BLaER1 (cell line): ENCODE data around the gene LSM14A.
A peak's percentile ranks its signal among the peaks of the same experiment; 100 is the strongest.

Experiments used
- H3K27ac ChIP-seq: shearing (Covaris generic); formaldehyde crosslinking; 2 replicates; pipeline ENCODE4 v1.8.1; 2022
- H3K27me3 ChIP-seq: shearing (Covaris generic); formaldehyde crosslinking; 2 replicates; pipeline ENCODE4 v1.8.1; 2022
- H3K36me3 ChIP-seq: shearing (Covaris generic); formaldehyde crosslinking; 2 replicates; pipeline ENCODE4 v1.8.1; 2022
- H3K4me1 ChIP-seq: shearing (Covaris generic); formaldehyde crosslinking; 2 replicates; pipeline ENCODE4 v1.8.1; 2022
- H3K4me2 ChIP-seq: shearing (Covaris generic); formaldehyde crosslinking; 2 replicates; pipeline ENCODE4 v1.8.1; 2022
- H3K4me3 ChIP-seq: shearing (Covaris generic); formaldehyde crosslinking; 2 replicates; pipeline ENCODE4 v1.8.1; 2022
- H3K9ac ChIP-seq: shearing (Covaris generic); formaldehyde crosslinking; 2 replicates; pipeline ENCODE4 v1.8.1; 2022
- H3K9me3 ChIP-seq: shearing (Covaris generic); formaldehyde crosslinking; 2 replicates; pipeline ENCODE4 v1.8.1; 2022
- H4K20me1 ChIP-seq: shearing (Covaris generic); formaldehyde crosslinking; 2 replicates; pipeline ENCODE4 v1.8.1; 2022
- Cebpa-rat ChIP-seq: shearing (Covaris generic); IDR thresholded peaks from 2 replicates; pipeline ENCODE4 v1.8.1; 2022

The LSM14A gene

GRCh38 chr19:34263745-34264237 is 91.5 kb downstream of the LSM14A start:
- H3K27ac ChIP-seq, result no peak overlapping the region
- 0 out of 2 replicates have a peak, but pooled peaks cover 4% of the 10 kb centered on the region for H3K36me3 ChIP-seq
- peaks cover 29% of the 10 kb centered on the region for H3K4me1 ChIP-seq
- H3K4me3 ChIP-seq, result no peak overlapping the region
- H4K20me1 ChIP-seq, result peaks cover 74% of the 10 kb centered on the region
- H3K9ac ChIP-seq, result no peak overlapping the region
- H3K27me3 ChIP-seq, result no peaks in the 10 kb centered on the region
- no peaks in the 10 kb centered on the region for H3K9me3 ChIP-seq
- H3K4me2 ChIP-seq, result no peak overlapping the region
- TF ChIP-seq Cebpa-rat, result no peak

DNA sequence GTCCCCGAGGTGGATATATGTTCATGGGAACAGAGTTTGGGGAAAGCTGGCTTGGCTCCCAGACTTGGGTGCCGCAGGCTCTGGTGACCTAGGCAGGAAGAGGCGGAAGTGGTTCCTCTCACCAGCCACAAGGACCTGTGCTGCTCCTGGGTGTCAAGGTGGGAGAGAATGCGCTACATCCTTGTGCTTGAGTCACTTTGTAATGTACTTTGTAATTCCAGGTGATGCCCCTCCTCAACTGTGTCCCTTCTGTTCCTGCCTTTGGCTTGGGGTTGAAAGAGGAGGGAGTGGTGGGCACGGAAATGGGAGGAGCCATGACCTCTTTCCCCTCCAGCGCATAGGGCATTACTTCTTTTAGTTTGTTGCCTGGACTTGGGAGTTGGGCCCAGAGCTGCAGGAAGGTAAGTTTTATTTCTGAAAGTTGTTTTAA is 92.9 kb downstream of the LSM14A start:
- Histone ChIP-seq H3K4me3 (no peak overlapping the region), H3K9ac (no peak overlapping the region), H4K20me1 (peaks cover 80% of the 10 kb centered on the region), H3K4me2 (peak overlapping the region; percentile 31; the same call in 1 of the 2 replicates), H3K4me1 (peaks cover 44% of the 10 kb centered on the region), H3K27me3 (no peaks in the 10 kb centered on the region), H3K9me3 (no peaks in the 10 kb centered on the region), H3K27ac (no peak overlapping the region), H3K36me3 (0 out of 2 replicates have a peak, but pooled peaks cover 4% of the 10 kb centered on the region)
- TF ChIP-seq Cebpa-rat, result no peak

GRCh38 chr19:34269081-34269480 is 96.8 kb downstream of the LSM14A start:
- Histone ChIP-seq H3K27ac (no peak overlapping the region), H3K9ac (no peak overlapping the region), H3K4me1 (peaks cover 68% of the 10 kb centered on the region), H4K20me1 (peaks cover 94% of the 10 kb centered on the region), H3K9me3 (no peaks in the 10 kb centered on the region), H3K27me3 (no peaks in the 10 kb centered on the region), H3K4me3 (no peak overlapping the region), H3K4me2 (peak overlapping the region; percentile 90), H3K36me3 (0 out of 2 replicates have a peak, but pooled peaks cover 7% of the 10 kb centered on the region)
- TF ChIP-seq Cebpa-rat, result no peak

GRCh38 chr19:34269489-34269888 is 97.2 kb downstream of the LSM14A start:
- Histone ChIP-seq H3K27me3 (no peaks in the 10 kb centered on the region), H3K9ac (no peak overlapping the region; the same call in 1 of the 2 replicates), H4K20me1 (peaks cover 91% of the 10 kb centered on the region), H3K9me3 (no peaks in the 10 kb centered on the region), H3K4me2 (peak overlapping the region; percentile 90), H3K4me3 (no peak overlapping the region), H3K27ac (no peak overlapping the region), H3K36me3 (0 out of 2 replicates have a peak, but pooled peaks cover 7% of the 10 kb centered on the region), H3K4me1 (peaks cover 68% of the 10 kb centered on the region)
- no peak for TF ChIP-seq Cebpa-rat

- Histone ChIP-seq H3K27me3 (no peaks in the 10 kb centered on the region), H3K9me3 (no peaks in the 10 kb centered on the region), H3K27ac (peak overlapping the region; percentile 66), H3K4me1 (peaks cover 63% of the 10 kb centered on the region), H3K36me3 (0 out of 2 replicates have a peak, but pooled peaks cover 7% of the 10 kb centered on the region), H3K9ac (peak overlapping the region; percentile 26; the same call in 1 of the 2 replicates), H4K20me1 (peaks cover 85% of the 10 kb centered on the region), H3K4me2 (peak overlapping the region; percentile 90), H3K4me3 (no peak overlapping the region)
- no peak for TF ChIP-seq Cebpa-rat
Measured at GRCh38 chr19:34269968-34270621, 97.8 kb downstream of the LSM14A start.

DNA sequence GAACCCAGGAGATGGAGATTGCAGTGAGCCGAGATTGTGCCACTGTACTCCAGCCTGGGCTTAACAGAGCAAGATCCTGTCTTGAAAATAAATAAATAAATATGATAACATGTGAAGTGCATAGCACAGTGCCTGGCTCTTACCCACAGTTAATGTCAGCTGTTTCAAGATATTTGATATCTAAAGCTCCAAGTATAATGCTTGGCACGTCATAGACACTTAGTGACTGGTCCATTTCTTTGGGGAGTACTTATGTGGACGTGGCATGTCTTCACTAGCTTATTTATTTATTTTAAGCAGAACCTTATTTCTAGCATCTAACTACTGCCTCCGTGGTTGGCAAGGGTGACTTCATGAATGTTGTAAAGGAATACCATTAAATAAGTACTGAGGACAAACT is 100.8 kb downstream of the LSM14A start:
- Histone ChIP-seq H3K9ac (no peak overlapping the region), H3K9me3 (no peaks in the 10 kb centered on the region), H4K20me1 (peaks cover 66% of the 10 kb centered on the region), H3K27me3 (no peaks in the 10 kb centered on the region), H3K27ac (no peak overlapping the region), H3K36me3 (0 out of 2 replicates have a peak, but pooled peaks cover 3% of the 10 kb centered on the region), H3K4me1 (peaks cover 46% of the 10 kb centered on the region), H3K4me3 (no peak overlapping the region), H3K4me2 (no peak overlapping the region)
- no peak for TF ChIP-seq Cebpa-rat

- no peak overlapping the region for H3K9ac ChIP-seq
- H3K27me3 ChIP-seq, result no peaks in the 10 kb centered on the region; the same call in 1 of the 2 replicates
- TF ChIP-seq Cebpa-rat, result no peak
- no peak overlapping the region for H3K4me3 ChIP-seq
- H3K4me1 ChIP-seq, result peaks cover 33% of the 10 kb centered on the region
- no peak overlapping the region for H3K27ac ChIP-seq
- peaks cover 10% of the 10 kb centered on the region; the same call in 1 of the 2 replicates for H3K36me3 ChIP-seq
- H3K9me3 ChIP-seq, result peaks cover 8% of the 10 kb centered on the region; the same call in 1 of the 2 replicates
- no peak overlapping the region for H3K4me2 ChIP-seq
- H4K20me1 ChIP-seq, result peaks cover 53% of the 10 kb centered on the region
Measured at GRCh38 chr19:34274284-34274826, 102.1 kb downstream of the LSM14A start.

DNA sequence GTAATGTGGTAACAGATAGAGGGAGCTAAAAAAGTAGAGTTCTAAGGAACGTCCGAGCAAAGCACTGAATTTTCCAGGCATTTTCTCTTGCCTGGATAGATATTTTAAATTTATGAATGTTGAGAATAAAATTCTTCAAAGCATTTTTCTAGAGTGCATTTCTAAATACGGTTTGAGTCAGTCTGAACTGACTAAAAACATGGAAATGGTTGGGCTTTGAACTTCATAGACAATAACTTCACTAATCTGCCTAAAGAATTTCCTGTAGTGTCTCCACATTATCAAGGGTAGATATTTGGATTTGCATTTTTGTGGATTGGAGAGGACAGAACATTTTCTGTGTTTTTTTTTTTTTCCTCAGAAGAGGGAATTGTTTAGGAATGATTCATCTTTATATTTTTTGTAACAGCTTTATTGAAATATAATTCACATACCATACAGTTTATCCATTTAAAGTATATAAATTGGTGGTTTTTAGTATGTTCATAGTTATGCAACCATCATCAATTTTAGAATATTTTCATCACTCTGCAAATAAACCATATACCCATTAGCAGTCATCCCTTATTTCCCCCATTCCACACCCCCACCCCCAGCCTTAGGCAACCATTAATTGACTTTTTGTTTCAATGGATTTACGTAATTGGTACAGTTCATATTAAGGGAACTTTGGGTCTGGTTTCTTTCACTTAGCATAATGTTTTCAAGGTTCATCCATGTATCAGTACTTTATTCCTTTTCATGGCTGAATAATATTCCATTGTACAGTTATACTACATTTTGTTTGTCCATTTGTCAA is 102.7 kb downstream of the LSM14A start:
- no peak overlapping the region for H3K4me2 ChIP-seq
- no peak overlapping the region for H3K27ac ChIP-seq
- no peak overlapping the region for H3K9ac ChIP-seq

GRCh38 chr19:34275705-34276104 is 103.4 kb downstream of the LSM14A start:
- Histone ChIP-seq H3K4me3 (no peak overlapping the region), H3K27ac (no peak overlapping the region), H3K4me1 (peaks cover 20% of the 10 kb centered on the region), H3K36me3 (peaks cover 10% of the 10 kb centered on the region; the same call in 1 of the 2 replicates), H3K9me3 (peaks cover 11% of the 10 kb centered on the region; the same call in 1 of the 2 replicates), H3K27me3 (no peaks in the 10 kb centered on the region; the same call in 1 of the 2 replicates), H3K4me2 (no peak overlapping the region), H3K9ac (no peak overlapping the region), H4K20me1 (peaks cover 40% of the 10 kb centered on the region)
- no peak for TF ChIP-seq Cebpa-rat

More for the DNA sequence above, 102.7 kb downstream of the LSM14A start:
- Histone ChIP-seq H3K9me3 (peaks cover 11% of the 10 kb centered on the region; the same call in 1 of the 2 replicates), H3K27me3 (no peaks in the 10 kb centered on the region; the same call in 1 of the 2 replicates), H3K4me1 (peaks cover 27% of the 10 kb centered on the region), H3K4me3 (no peak overlapping the region), H3K36me3 (peaks cover 10% of the 10 kb centered on the region; the same call in 1 of the 2 replicates), H4K20me1 (peaks cover 47% of the 10 kb centered on the region)
- no peak for TF ChIP-seq Cebpa-rat
